Measurements from ENCODE around the gene MCC.

MCC gene

GRCh38 chr5:113178073-113178779 is 310.0 kb downstream of the MCC start:
- DNase-seq (ENCODE audit: low read depth, low spot score), result no peak

- DNase-seq (ENCODE audit: low read depth, low spot score), result no peak
These were observed 311.0 kb downstream of the MCC start for GRCh38 chr5:113177225-113177624.

GRCh38 chr5:113176734-113177133 is 311.5 kb downstream of the MCC start:
- DNase-seq (ENCODE audit: low read depth, low spot score), result no peak

- DNase-seq (ENCODE audit: low read depth, low spot score), result no peak
These were observed 312.1 kb downstream of the MCC start for GRCh38 chr5:113176196-113176595.

- DNase-seq (ENCODE audit: low read depth, low spot score), result no peak
These were observed 315.9 kb downstream of the MCC start for GRCh38 chr5:113172231-113172826.

- no peak for DNase-seq (ENCODE audit: low read depth, low spot score)
These were observed 316.7 kb downstream of the MCC start for GRCh38 chr5:113171520-113171919.

- DNase-seq (ENCODE audit: low read depth, low spot score), result no peak
These were observed 317.5 kb downstream of the MCC start for GRCh38 chr5:113170707-113171106.

- no peak for DNase-seq (ENCODE audit: low read depth, low spot score)
These were observed 318.5 kb downstream of the MCC start for GRCh38 chr5:113169720-113170119.

- DNase-seq (ENCODE audit: low read depth, low spot score), result no peak
These were observed 320.3 kb downstream of the MCC start for GRCh38 chr5:113167985-113168384.

- DNase-seq (ENCODE audit: low read depth, low spot score), result peak; percentile 18
These were observed 321.3 kb downstream of the MCC start for GRCh38 chr5:113166852-113167366.

- no peak for DNase-seq (ENCODE audit: low read depth, low spot score)
These were observed 322.0 kb downstream of the MCC start for GRCh38 chr5:113166261-113166660.

GRCh38 chr5:113164021-113164420 is 324.2 kb downstream of the MCC start:
- no peak for DNase-seq (ENCODE audit: low read depth, low spot score)

GRCh38 chr5:113163328-113163727 is 324.9 kb downstream of the MCC start:
- DNase-seq (ENCODE audit: low read depth, low spot score), result no peak

- no peak for DNase-seq (ENCODE audit: low read depth, low spot score)
These were observed 325.5 kb downstream of the MCC start for GRCh38 chr5:113162770-113163169.

- no peak for DNase-seq (ENCODE audit: low read depth, low spot score)
These were observed 326.0 kb downstream of the MCC start for GRCh38 chr5:113162208-113162607.

GRCh38 chr5:113161806-113162205 is 326.4 kb downstream of the MCC start:
- DNase-seq (ENCODE audit: low read depth, low spot score), result no peak

- no peak for DNase-seq (ENCODE audit: low read depth, low spot score)
These were observed 330.4 kb downstream of the MCC start for GRCh38 chr5:113157886-113158285.

- DNase-seq (ENCODE audit: low read depth, low spot score), result no peak
These were observed 331.9 kb downstream of the MCC start for GRCh38 chr5:113156271-113156877.

GRCh38 chr5:113153512-113154097 is 334.6 kb downstream of the MCC start:
- no peak for DNase-seq (ENCODE audit: low read depth, low spot score)

GRCh38 chr5:113152380-113152740 is 335.9 kb downstream of the MCC start:
- no peak for DNase-seq (ENCODE audit: low read depth, low spot score)

GRCh38 chr5:113151641-113152379 is 336.4 kb downstream of the MCC start:
- DNase-seq (ENCODE audit: low read depth, low spot score), result no peak

- DNase-seq (ENCODE audit: low read depth, low spot score), result no peak
These were observed 337.4 kb downstream of the MCC start for GRCh38 chr5:113150821-113151220.
